ENCODE measurements around the gene PHLDB1. TPM values are rescaled to one million over a fixed set of nuclear protein-coding genes. Genes with fewer than 3 reads are reported as not detected.
"Not testable (repeated sequence)": the region's sequence is repeated elsewhere in the genome, so short reads cannot be mapped to it uniquely, and the experiment has no call there.

PHLDB1 gene
- total RNA-seq, 6 experiments from 2014 or later, result 5.4 to 11.7 (median 6.3) TPM

DNA sequence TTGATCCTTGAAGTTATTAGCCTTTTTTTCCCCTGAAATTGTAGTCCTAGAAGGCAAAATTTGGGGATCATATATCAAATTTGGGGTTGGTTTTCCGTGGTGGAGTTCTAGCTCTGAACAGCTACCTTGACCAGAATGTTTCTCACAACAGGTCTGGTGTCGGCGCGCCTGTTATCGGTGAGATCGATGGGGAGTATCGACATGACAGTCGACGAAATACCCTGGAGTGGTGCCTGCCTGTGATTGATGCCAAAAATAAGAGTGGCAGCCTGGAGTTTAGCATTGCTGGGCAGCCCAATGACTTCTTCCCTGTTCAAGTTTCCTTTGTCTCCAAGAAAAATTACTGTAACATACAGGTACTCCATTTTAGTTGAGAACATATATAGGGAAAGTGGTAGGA is 9.9 kb upstream of the PHLDB1 start:
- intact Hi-C loops (cut with DNase I), result no loop called here
- Histone ChIP-seq H3K27me3 (no peaks in the 10 kb centered on the region), H3K9me3 (no peaks in the 10 kb centered on the region), H3K36me3 (peaks cover 0 to 87% (median 65%) of the 10 kb centered on the region in 4 donors), H3K27ac (no peak overlapping the region), H3K4me3 (no peak overlapping the region), H3K4me1 (no peaks in the 10 kb centered on the region)
- ATAC-seq (peak in 2 of 4 donors; percentile 43 to 67), DNase-seq (peak in 1 of 3 donors; percentile 50)
- 67% methylated on average over 9 of the region's 9 CpGs for WGBS (ENCODE audit: insufficient coverage, low coverage, low lambda C conversion rate, missing lambda C conversion rate)
- no peak for TF ChIP-seq POLR2A (IDR thresholded peaks at IDR 0.05)
- TF ChIP-seq, protein P1, sequence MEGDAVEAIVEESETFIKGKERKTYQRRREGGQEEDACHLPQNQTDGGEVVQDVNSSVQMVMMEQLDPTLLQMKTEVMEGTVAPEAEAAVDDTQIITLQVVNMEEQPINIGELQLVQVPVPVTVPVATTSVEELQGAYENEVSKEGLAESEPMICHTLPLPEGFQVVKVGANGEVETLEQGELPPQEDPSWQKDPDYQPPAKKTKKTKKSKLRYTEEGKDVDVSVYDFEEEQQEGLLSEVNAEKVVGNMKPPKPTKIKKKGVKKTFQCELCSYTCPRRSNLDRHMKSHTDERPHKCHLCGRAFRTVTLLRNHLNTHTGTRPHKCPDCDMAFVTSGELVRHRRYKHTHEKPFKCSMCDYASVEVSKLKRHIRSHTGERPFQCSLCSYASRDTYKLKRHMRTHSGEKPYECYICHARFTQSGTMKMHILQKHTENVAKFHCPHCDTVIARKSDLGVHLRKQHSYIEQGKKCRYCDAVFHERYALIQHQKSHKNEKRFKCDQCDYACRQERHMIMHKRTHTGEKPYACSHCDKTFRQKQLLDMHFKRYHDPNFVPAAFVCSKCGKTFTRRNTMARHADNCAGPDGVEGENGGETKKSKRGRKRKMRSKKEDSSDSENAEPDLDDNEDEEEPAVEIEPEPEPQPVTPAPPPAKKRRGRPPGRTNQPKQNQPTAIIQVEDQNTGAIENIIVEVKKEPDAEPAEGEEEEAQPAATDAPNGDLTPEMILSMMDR (IDR thresholded peaks at IDR 0.05), result no peak

DNA sequence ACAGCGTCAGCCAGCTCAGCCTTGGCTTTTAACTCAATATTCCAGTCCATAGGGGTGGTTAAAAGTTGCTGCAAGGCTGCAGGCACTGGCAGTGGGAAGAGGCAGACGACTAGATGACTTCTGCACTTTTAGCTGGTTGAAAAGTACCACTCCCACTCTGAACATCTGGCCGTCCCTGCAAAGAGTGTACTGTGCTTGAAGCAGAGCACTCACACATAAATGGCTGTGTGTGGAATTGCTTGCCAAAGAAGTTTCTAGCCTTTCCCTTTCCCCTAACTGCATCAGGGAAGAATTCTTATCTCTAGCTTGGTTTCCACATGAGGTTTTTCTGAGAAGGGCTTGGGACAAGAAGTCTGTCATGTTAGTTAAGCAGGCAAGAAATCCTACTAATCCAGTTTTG is 5.1 kb upstream of the PHLDB1 start:
- intact Hi-C loops (cut with DNase I), result no loop called here
- no peaks in the 10 kb centered on the region for H3K4me1 ChIP-seq
- H3K36me3 ChIP-seq, result peaks cover 0 to 48% (median 39%) of the 10 kb centered on the region in 4 donors
- H3K4me3 ChIP-seq, result no peak overlapping the region
- no peak overlapping the region for H3K27ac ChIP-seq
- TF ChIP-seq, protein P1 (IDR thresholded peaks at IDR 0.05), result no peak
- no peak for TF ChIP-seq POLR2A (IDR thresholded peaks at IDR 0.05)
- WGBS (ENCODE audit: insufficient coverage, low coverage, low lambda C conversion rate, missing lambda C conversion rate), result 79% methylated on average over 3 of the region's 3 CpGs
- no peak for DNase-seq
- no peaks in the 10 kb centered on the region for H3K27me3 ChIP-seq
- H3K9me3 ChIP-seq, result no peaks in the 10 kb centered on the region
- no peak for ATAC-seq

DNA sequence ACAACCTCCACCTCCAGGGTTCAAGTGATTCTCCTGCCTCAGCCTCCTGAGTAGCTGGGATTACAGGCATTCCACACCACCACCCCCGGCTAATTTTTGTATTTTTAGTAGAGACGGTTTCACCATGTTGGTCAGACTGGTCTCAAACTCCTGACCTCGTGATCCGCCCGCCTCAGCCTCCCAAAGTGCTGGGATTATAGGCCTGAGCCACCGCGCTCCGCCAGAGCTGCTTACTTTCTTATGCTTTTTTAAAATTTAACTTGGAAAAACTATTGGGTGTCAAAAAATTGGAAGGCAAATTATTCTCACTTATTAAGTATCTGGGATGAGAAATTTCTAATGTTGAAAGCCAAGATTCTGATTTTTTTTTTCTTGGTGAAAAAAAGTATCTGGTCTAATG is 3.7 kb upstream of the PHLDB1 start:
- 93% methylated on average over 8 of the region's 8 CpGs for WGBS (ENCODE audit: insufficient coverage, low coverage, low lambda C conversion rate, missing lambda C conversion rate)
- H3K4me1 ChIP-seq; H3K9me3 ChIP-seq; ATAC-seq; H3K27ac ChIP-seq; intact Hi-C loops (cut with DNase I); DNase-seq; H3K27me3 ChIP-seq; H3K4me3 ChIP-seq: not testable (repeated sequence)
- H3K36me3 ChIP-seq, result peaks cover 0 to 37% (median 30%) of the 10 kb centered on the region in 4 donors

DNA sequence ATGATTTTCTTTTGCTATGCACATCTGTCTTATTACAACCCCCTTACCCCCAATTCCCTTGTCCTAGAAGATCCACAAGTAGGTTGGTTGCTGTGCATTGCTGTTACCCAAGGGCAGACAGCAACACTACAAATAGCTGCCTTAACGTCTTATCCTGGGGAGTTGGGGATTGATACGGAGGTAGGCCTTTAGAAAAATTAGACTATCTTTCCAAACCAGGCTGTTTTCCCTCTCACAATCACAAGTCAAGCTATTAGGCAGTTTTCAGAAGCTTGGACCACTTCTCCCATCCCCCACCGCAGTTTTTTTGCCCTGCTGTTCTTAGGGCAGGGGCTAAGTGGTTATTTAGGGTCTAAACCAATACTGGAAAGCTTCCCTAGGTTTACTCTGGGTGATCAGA is 2.8 kb upstream of the PHLDB1 start:
- intact Hi-C loops (cut with DNase I), result no loop called here
- ATAC-seq, result no peak
- TF ChIP-seq, protein P1 (IDR thresholded peaks at IDR 0.05), result no peak
- no peak for TF ChIP-seq POLR2A (IDR thresholded peaks at IDR 0.05)
- no peak for DNase-seq
- Histone ChIP-seq H3K9me3 (no peaks in the 10 kb centered on the region), H3K4me1 (peaks cover 0 to 4% (median 0%) of the 10 kb centered on the region in 4 donors), H3K27me3 (peaks cover 0 to 9% of the 10 kb centered on the region in 2 donors), H3K27ac (peak overlapping the region in 2 of 3 donors; percentile 15 to 18), H3K36me3 (peaks cover 0 to 29% (median 25%) of the 10 kb centered on the region in 4 donors), H3K4me3 (no peak overlapping the region)
- 53% methylated on average over 3 of the region's 3 CpGs for WGBS (ENCODE audit: insufficient coverage, low coverage, low lambda C conversion rate, missing lambda C conversion rate)

DNA sequence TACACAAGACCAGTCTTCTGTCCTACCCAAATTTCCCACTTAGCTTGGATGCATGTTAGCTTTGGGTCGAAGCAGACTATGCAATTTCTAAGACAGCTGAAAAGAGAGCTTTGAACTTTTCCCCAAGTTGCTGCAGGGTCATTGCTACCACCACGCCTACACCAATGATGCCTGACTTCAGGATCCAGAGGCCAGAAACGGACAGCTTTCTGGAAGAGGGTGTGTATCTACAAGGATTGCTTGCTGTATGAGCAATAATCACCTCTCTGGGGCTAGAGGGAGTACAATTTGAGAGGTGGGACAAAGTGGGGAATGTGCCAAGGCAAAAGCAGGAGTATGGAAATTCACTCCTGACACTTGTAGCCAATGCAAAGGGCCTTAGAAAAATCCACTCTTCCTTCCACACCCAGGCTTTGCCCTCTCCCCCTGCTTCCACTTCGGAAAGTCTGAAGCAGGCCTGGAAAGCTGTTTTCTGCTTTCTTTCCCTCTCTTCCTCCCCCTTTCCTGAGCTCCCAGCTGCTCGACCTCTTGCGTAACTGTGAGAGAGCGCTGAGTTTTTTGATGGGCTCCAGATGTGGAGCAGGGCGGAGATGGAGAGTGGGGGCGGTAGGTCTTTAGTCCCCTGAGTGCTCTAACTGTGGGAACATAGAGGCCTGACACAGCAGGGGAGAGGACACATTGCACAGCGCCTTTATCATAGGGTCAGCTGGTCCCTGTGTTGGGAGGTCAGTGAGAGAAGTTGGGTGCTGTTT is 2.1 kb upstream of the PHLDB1 start:
- Histone ChIP-seq H3K27ac (peak overlapping the region in 1 of 3 donors; percentile 15), H3K9me3 (no peaks in the 10 kb centered on the region), H3K4me3 (no peak overlapping the region), H3K27me3 (peaks cover 0 to 9% of the 10 kb centered on the region in 2 donors), H3K4me1 (peaks cover 0 to 6% (median 0%) of the 10 kb centered on the region in 4 donors), H3K36me3 (peaks cover 0 to 23% (median 19%) of the 10 kb centered on the region in 4 donors)
- intact Hi-C loops (cut with DNase I), result no loop called here
- WGBS (ENCODE audit: insufficient coverage, low coverage, low lambda C conversion rate, missing lambda C conversion rate), result 30% methylated on average over 9 of the region's 10 CpGs
- ATAC-seq (peak in 2 of 4 donors; percentile 5 to 18), DNase-seq (no peak)
- TF ChIP-seq, protein P1 (IDR thresholded peaks at IDR 0.05), result no peak
- TF ChIP-seq POLR2A (IDR thresholded peaks at IDR 0.05), result no peak
